GM19468 (cell line): ENCODE measurements around the gene AWAT2.
"Not testable (repeated sequence)": the region's sequence is repeated elsewhere in the genome, so short reads cannot be mapped to it uniquely, and the experiment has no call there.

Experiments
- ATAC-seq: cut with Tn5 transposase; IDR thresholded peaks from one replicate; pipeline ENCODE4 v1.9.1; 2021; ENCODE audit warnings: mild to moderate bottlenecking, moderate library complexity, moderate number of reproducible peaks; ENCODE audit not compliant: unreplicated experiment; ENCODE audit errors: extremely low read depth

The AWAT2 gene

DNA sequence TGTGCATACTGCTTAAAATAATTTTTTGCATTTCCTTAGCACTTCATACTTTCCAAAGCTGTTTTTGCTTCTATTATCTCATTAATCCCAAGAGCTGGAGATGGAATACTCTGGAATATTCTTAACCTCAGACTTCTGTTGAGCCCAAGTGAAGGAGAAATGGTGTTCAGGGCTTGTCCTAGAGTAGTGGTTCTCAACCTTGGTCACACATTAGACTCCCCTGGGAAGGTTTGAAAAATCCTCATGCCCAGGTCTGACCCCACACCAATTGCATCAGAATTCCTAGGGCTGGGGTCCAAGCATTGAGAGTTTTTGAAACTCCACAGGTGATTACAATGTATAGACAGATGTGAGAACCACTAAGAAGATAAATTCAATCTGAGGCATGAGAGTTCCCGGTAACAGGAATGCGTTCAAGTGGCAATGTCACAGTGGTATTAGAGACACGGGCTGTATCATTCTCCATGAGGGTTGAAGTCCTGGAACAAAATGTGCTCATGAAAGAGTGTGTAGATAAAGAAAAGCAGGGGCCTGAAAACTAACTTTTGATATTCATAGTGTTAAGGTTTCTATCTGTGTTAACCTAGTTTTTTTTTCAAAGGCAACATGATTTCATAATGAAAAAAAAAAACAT is 47.9 kb downstream of the AWAT2 start:
- no peak for ATAC-seq

DNA sequence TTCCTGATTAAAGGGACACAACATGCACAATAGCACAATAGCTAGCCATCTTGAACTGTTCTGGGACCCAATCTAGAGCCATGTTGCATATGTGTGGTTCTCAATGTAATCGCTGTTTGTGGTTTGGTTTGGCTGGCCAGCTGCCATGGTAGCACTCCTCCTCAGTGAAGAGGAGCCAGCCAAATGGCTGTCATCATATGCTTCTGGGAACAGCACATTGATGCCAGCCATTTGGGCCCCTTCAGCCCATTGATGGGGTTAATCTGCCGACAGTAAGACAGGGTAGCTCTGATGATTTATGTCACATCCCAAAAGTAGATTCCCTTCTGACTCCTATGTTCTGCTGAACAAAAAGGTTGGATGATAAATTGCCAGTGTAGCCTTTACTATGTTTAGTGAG is 48.5 kb downstream of the AWAT2 start:
- ATAC-seq = no peak

DNA sequence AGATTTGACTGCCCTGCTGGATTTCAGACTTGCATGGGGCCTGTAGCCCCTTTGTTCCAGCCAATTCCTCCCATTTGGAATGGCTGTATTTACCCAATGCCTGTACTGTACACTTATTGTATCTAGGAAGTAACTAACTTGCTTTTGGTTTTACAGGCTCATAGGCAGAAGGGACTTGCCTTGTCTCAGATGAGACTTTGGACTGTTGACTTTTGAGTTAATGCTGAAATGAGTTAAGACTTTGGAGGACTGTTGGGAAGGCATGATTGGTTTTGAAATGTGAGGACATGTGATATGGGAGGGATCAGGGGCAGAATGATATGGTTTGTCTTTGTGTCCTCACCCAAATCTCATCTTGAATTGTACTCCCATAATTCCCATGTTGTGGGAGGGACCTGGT is 51.4 kb downstream of the AWAT2 start:
- not testable (repeated sequence) for ATAC-seq

DNA sequence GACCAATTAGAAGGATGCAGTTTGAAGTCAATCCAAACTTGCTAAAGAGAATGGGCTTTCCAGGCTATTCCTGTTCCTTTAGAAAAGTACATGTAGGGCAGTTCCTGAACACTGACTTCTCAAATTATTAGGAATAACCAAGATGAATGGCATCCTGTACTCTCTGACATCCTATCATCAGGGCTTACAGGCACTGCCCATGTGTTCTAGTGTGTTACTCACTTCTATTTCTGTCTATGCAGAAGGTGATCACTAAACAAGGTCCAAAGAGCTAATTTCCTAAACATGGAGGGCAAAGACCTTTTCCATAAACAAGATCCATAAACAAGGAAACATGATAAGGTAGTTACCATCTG is 53.6 kb downstream of the AWAT2 start:
- ATAC-seq = no peak

DNA sequence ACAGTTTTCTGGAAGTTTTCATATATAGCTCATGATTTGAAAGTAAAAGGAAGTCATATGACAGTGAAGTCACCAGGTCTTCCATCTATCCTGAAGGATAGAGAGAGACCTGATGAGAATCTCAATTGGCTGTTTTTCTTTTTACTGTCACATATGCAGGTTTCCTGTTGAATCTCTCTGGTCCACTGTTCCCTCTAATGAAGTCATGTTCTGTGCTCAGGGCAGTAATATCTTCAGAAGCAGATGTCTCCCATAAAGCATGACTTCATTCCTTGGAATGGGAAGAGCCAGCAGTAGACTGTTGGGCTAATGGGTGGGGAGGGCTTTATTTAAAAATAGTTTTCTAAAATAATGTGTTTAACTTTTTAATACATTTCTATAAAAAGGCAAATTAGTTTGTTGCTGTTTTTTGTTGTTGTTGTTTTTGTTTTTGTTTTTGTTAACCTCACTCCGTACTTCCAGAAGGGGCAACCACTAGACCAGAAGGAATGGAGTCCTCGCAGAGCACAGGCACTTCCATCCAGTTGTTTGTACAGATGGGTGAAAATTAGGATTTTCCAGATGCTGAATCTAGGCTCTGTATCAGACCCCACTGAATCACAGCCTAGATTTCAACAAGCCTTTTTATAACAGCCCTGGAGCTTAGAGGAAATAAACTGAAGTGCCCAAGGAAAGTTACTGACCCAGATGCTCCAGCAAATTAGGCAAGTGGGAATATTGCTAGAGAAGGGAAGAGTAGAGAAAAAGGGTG is 54.2 kb downstream of the AWAT2 start:
- no peak for ATAC-seq

DNA sequence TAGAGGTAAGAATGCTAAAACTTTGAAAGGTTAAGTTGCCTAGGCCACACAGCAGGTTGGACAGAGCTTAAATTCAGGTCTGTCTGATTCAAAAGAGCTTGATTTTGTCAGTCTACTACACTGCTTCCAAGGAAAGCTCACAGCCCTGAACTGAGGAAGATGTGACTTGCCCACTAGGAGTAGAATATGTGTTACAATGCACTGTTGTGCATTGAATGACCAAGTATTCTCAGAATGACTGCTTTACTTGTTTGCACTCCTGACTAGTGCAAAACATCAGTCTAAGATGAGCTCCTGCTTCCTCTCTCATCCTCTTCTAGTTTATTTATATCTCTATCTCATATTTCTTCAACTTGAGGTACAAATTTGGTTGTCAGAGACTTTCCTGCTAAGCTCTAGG is 56.2 kb downstream of the AWAT2 start:
- ATAC-seq = no peak

DNA sequence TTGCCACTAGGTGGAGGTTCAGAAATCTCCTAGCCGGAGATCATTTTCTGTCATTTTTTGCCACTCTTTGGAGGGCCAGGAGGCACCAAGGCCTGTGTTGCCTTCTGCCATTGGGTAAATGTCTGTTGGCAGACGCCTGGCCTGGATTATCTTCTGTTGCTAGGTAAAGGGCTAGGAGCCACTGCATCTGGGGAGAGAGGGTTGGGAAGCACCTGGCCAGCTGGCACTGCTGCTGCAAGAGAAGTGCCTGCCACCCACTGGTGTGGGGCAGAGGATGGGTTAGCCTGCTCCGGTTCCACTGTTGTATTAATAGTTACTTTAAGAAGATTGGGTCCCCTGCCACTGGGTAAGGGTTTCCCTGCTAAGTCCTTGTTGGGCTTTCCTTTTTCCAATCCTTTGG is 58.1 kb downstream of the AWAT2 start:
- no peak for ATAC-seq
